ENCODE data around the gene CAMK1G. TPM values are rescaled to one million over a fixed set of nuclear protein-coding genes. Genes with fewer than 3 reads are reported as not detected.

CAMK1G gene
- total RNA-seq, 1 experiment from 2014 or later = 21.2 TPM

DNA sequence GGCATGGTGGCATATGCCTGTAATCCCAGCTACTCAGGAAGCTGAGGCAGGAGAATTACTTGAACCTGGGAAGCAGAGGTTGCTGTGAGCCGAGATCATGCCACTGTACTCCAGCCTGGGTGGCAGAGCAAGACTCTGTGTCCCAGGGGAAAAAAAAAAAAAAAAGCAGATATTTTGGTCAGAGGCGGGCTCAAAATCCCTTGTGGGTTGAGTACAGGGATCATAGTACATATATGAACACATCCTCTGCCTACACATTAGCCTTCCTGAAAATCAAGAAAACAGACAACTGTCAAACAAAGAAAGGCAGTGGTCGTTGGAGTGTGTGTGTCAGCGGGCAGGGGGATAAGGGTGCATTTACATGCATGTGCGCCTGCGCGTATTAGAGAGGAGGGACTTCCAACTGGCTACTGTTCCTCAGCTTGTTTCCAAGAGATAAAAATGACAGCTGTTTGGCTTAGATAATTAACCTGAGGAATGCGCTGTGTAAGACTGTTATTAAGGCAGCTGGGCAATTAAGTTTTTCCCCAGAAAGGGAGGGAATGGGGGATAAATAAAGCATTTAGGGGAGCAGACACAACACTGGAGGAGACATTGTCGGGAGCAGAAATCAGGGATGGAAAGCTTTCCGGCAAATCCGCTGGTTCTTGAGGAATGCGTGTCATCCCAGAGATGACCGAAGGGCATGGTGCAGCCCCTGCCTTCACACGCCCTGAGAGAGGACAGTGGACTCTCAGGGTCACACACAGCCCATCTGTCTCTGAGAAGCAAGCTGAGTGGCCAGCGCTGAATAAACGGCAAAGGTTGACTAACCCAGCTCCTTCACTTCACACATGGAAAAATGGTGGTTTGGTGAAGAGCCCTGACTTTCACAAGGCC lies 62.3 kb downstream of the CAMK1G start:
- no peak overlapping the region for H3K4me3 ChIP-seq (ENCODE audit: low read depth, low read length, poor library complexity, severe bottlenecking)
- no TSS peak for BruUV-seq (replicated peaks)
- DNase-seq (ENCODE audit: low spot score) = no peak
- CTCF ChIA-PET = no interaction called here
- no peaks in the 10 kb centered on the region for H3K36me3 ChIP-seq (ENCODE audit: insufficient read depth, low read length, poor library complexity, severe bottlenecking)
- H3K27me3 ChIP-seq (replicated peaks; ENCODE audit: insufficient read depth, low read depth, low read length, poor library complexity) = no peaks in the 10 kb centered on the region
- H3K4me1 ChIP-seq (ENCODE audit: insufficient read depth, low read length, poor library complexity, severe bottlenecking) = peaks cover 30% of the 10 kb centered on the region
- POLR2A ChIA-PET (ENCODE audit: low non-redundant PET) = no interaction called here
- H3K9me3 ChIP-seq (ENCODE audit: low read depth, low read length, poor library complexity, severe bottlenecking) = no peaks in the 10 kb centered on the region
- intact Hi-C loops (cut with micrococcal nuclease; ENCODE audit: unreplicated experiment) = no loop called here
- TF ChIP-seq, protein P1, sequence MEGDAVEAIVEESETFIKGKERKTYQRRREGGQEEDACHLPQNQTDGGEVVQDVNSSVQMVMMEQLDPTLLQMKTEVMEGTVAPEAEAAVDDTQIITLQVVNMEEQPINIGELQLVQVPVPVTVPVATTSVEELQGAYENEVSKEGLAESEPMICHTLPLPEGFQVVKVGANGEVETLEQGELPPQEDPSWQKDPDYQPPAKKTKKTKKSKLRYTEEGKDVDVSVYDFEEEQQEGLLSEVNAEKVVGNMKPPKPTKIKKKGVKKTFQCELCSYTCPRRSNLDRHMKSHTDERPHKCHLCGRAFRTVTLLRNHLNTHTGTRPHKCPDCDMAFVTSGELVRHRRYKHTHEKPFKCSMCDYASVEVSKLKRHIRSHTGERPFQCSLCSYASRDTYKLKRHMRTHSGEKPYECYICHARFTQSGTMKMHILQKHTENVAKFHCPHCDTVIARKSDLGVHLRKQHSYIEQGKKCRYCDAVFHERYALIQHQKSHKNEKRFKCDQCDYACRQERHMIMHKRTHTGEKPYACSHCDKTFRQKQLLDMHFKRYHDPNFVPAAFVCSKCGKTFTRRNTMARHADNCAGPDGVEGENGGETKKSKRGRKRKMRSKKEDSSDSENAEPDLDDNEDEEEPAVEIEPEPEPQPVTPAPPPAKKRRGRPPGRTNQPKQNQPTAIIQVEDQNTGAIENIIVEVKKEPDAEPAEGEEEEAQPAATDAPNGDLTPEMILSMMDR (conservative IDR thresholded peaks at IDR 0.05; ENCODE audit: low read depth, low read length) = no peak
- TF ChIP-seq EZH2 (IDR thresholded peaks at IDR 0.05; ENCODE audit: borderline replicate concordance, low read depth, low read length, poor library complexity, severe bottlenecking) = no peak
- no peak overlapping the region for H3K27ac ChIP-seq (ENCODE audit: low read depth, low read length, poor library complexity, severe bottlenecking)

DNA sequence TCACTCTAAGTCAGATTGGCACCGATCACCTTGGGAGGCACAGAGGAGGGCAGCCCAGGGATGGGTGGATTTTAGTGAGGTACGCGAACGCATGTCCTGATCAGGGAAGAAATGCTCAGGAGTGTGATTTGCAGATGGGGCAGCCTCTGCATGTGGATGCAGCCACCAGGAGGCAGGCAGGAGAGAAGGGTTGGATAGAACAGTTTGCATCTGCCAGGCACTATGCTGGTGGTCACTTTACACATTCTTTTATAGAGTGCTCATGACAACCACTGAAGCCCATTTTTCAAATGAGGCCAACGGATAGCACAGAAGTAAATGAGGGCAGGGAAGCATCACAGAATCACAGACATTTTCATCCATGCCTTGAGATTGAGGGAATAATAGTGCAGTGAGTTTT lies 63.0 kb downstream of the CAMK1G start:
- H3K27me3 ChIP-seq (replicated peaks; ENCODE audit: insufficient read depth, low read depth, low read length, poor library complexity) = no peaks in the 10 kb centered on the region
- H3K9me3 ChIP-seq (ENCODE audit: low read depth, low read length, poor library complexity, severe bottlenecking) = no peaks in the 10 kb centered on the region
- peaks cover 30% of the 10 kb centered on the region for H3K4me1 ChIP-seq (ENCODE audit: insufficient read depth, low read length, poor library complexity, severe bottlenecking)
- intact Hi-C loops (cut with micrococcal nuclease; ENCODE audit: unreplicated experiment) = no loop called here
- H3K4me3 ChIP-seq (ENCODE audit: low read depth, low read length, poor library complexity, severe bottlenecking) = no peak overlapping the region
- no peak for DNase-seq (ENCODE audit: low spot score)
- H3K27ac ChIP-seq (ENCODE audit: low read depth, low read length, poor library complexity, severe bottlenecking) = no peak overlapping the region
- no peak for TF ChIP-seq EZH2 (IDR thresholded peaks at IDR 0.05; ENCODE audit: borderline replicate concordance, low read depth, low read length, poor library complexity, severe bottlenecking)
- TF ChIP-seq, protein P1 (conservative IDR thresholded peaks at IDR 0.05; ENCODE audit: low read depth, low read length) = peak; percentile 35
- no peaks in the 10 kb centered on the region for H3K36me3 ChIP-seq (ENCODE audit: insufficient read depth, low read length, poor library complexity, severe bottlenecking)
- ChIA-PET CTCF (no interaction called here), POLR2A (ENCODE audit: low non-redundant PET) (no interaction called here)
- no TSS peak for BruUV-seq (replicated peaks)

DNA sequence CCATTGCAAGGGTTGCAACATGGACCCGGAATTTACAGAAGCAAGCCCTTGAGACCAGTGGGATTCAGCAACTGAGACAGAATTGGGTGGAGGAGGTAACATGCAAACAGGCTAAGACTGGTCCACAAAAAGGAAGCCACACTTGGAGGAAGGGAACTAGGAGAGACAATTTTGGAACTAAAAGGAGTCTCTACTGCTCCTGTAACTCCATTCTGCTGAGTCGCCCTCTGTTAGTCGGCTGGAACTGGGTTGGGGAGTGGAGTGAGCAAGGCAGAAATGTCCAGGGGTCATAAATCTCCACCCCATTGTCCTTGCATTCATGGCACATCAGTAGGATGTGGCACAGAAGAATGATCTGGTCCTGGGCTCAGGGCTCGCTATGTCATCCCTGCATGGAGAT lies 63.6 kb downstream of the CAMK1G start:
- DNase-seq (ENCODE audit: low spot score) = no peak
- H3K4me1 ChIP-seq (ENCODE audit: insufficient read depth, low read length, poor library complexity, severe bottlenecking) = peaks cover 30% of the 10 kb centered on the region
- intact Hi-C loops (cut with micrococcal nuclease; ENCODE audit: unreplicated experiment) = no loop called here
- no peaks in the 10 kb centered on the region for H3K27me3 ChIP-seq (replicated peaks; ENCODE audit: insufficient read depth, low read depth, low read length, poor library complexity)
- no peak overlapping the region for H3K4me3 ChIP-seq (ENCODE audit: low read depth, low read length, poor library complexity, severe bottlenecking)
- H3K9me3 ChIP-seq (ENCODE audit: low read depth, low read length, poor library complexity, severe bottlenecking) = no peaks in the 10 kb centered on the region
- no peaks in the 10 kb centered on the region for H3K36me3 ChIP-seq (ENCODE audit: insufficient read depth, low read length, poor library complexity, severe bottlenecking)
- POLR2A ChIA-PET (ENCODE audit: low non-redundant PET) = no interaction called here
- BruUV-seq (replicated peaks) = no TSS peak
- H3K27ac ChIP-seq (ENCODE audit: low read depth, low read length, poor library complexity, severe bottlenecking) = no peak overlapping the region
- CTCF ChIA-PET = no interaction called here
- no peak for TF ChIP-seq EZH2 (IDR thresholded peaks at IDR 0.05; ENCODE audit: borderline replicate concordance, low read depth, low read length, poor library complexity, severe bottlenecking)
- TF ChIP-seq, protein P1 (conservative IDR thresholded peaks at IDR 0.05; ENCODE audit: low read depth, low read length) = no peak

All from A673 (cell line).